ENCODE measurements around the gene KIAA1217. TPM values are rescaled to one million over a fixed set of nuclear protein-coding genes. Genes with fewer than 3 reads are reported as not detected.

The KIAA1217 gene
- total RNA-seq, 1 donor from 2014 or later = 54.3 TPM

GRCh38 chr10:24575481-24576002 lies 366.6 kb downstream of the KIAA1217 start:
- no peaks in the 10 kb centered on the region for H3K36me3 ChIP-seq
- H3K27me3 ChIP-seq = no peaks in the 10 kb centered on the region
- H3K9me3 ChIP-seq = no peaks in the 10 kb centered on the region
- TF ChIP-seq POLR2A (IDR thresholded peaks at IDR 0.05) (no peak), CTCF (IDR thresholded peaks at IDR 0.05) (no peak), POLR2AphosphoS5 (IDR thresholded peaks at IDR 0.05; ENCODE audit: insufficient read depth in 1 of 2, low read depth in 1 of 2) (no peak)
- H3K4me3 ChIP-seq = no peak overlapping the region
- no peak for DNase-seq (ENCODE audit: extremely low spot score in 2 of 2)
- no peak overlapping the region for H3K27ac ChIP-seq
- intact Hi-C loops (cut with DNase I) = no loop called here
- no peaks in the 10 kb centered on the region for H3K4me1 ChIP-seq

GRCh38 chr10:24579448-24579847 lies 370.5 kb downstream of the KIAA1217 start:
- Histone ChIP-seq H3K27me3 (no peaks in the 10 kb centered on the region), H3K4me3 (no peak overlapping the region), H3K9me3 (no peaks in the 10 kb centered on the region), H3K27ac (no peak overlapping the region), H3K4me1 (no peaks in the 10 kb centered on the region), H3K36me3 (peaks cover 0 to 8% of the 10 kb centered on the region in 2 donors)
- intact Hi-C loops (cut with DNase I) = no loop called here
- TF ChIP-seq POLR2AphosphoS5 (IDR thresholded peaks at IDR 0.05; ENCODE audit: insufficient read depth in 1 of 2, low read depth in 1 of 2) (no peak), CTCF (IDR thresholded peaks at IDR 0.05) (no peak), POLR2A (IDR thresholded peaks at IDR 0.05) (no peak)
- no peak for DNase-seq (ENCODE audit: extremely low spot score in 2 of 2)

GRCh38 chr10:24579906-24580305 lies 371.0 kb downstream of the KIAA1217 start:
- no peaks in the 10 kb centered on the region for H3K9me3 ChIP-seq
- no peaks in the 10 kb centered on the region for H3K27me3 ChIP-seq
- TF ChIP-seq CTCF (IDR thresholded peaks at IDR 0.05) (no peak), POLR2AphosphoS5 (IDR thresholded peaks at IDR 0.05; ENCODE audit: insufficient read depth in 1 of 2, low read depth in 1 of 2) (no peak), POLR2A (IDR thresholded peaks at IDR 0.05) (no peak)
- H3K27ac ChIP-seq = no peak overlapping the region
- H3K4me1 ChIP-seq = no peaks in the 10 kb centered on the region
- no peak overlapping the region for H3K4me3 ChIP-seq
- H3K36me3 ChIP-seq = peaks cover 0 to 12% of the 10 kb centered on the region in 2 donors
- no peak for DNase-seq (ENCODE audit: extremely low spot score in 2 of 2)
- intact Hi-C loops (cut with DNase I) = no loop called here

GRCh38 chr10:24589265-24589664 lies 380.3 kb downstream of the KIAA1217 start:
- peaks cover 0 to 82% of the 10 kb centered on the region in 2 donors for H3K36me3 ChIP-seq
- intact Hi-C loops (cut with DNase I) = no loop called here
- no peak overlapping the region for H3K27ac ChIP-seq

More at GRCh38 chr10:24589265-24589664, 380.3 kb downstream of the KIAA1217 start:
- H3K4me3 ChIP-seq = no peak overlapping the region
- H3K9me3 ChIP-seq = no peaks in the 10 kb centered on the region
- no peak for DNase-seq (ENCODE audit: extremely low spot score in 2 of 2)
- TF ChIP-seq CTCF (IDR thresholded peaks at IDR 0.05) (no peak), POLR2AphosphoS5 (IDR thresholded peaks at IDR 0.05; ENCODE audit: insufficient read depth in 1 of 2, low read depth in 1 of 2) (no peak), POLR2A (IDR thresholded peaks at IDR 0.05) (no peak)
- H3K27me3 ChIP-seq = no peaks in the 10 kb centered on the region
- no peaks in the 10 kb centered on the region for H3K4me1 ChIP-seq
